ENCODE measurements around the gene CEP43. TPM values are rescaled to one million over a fixed set of nuclear protein-coding genes. Genes with fewer than 3 reads are reported as not detected.
A peak's percentile ranks its signal among the peaks of the same experiment; 100 is the strongest.

Gene CEP43
- 11.8 TPM for total RNA-seq (2013)
- polyA plus RNA-seq (1 to 10 TPM; 3.8 to 7.1 (median 6.4) TPM), polyA minus RNA-seq (3.3 and 6.8 TPM in 2 replicates), total RNA-seq (3.4 to 24.2 (median 12.5) reads per million in 11 experiments)

DNA sequence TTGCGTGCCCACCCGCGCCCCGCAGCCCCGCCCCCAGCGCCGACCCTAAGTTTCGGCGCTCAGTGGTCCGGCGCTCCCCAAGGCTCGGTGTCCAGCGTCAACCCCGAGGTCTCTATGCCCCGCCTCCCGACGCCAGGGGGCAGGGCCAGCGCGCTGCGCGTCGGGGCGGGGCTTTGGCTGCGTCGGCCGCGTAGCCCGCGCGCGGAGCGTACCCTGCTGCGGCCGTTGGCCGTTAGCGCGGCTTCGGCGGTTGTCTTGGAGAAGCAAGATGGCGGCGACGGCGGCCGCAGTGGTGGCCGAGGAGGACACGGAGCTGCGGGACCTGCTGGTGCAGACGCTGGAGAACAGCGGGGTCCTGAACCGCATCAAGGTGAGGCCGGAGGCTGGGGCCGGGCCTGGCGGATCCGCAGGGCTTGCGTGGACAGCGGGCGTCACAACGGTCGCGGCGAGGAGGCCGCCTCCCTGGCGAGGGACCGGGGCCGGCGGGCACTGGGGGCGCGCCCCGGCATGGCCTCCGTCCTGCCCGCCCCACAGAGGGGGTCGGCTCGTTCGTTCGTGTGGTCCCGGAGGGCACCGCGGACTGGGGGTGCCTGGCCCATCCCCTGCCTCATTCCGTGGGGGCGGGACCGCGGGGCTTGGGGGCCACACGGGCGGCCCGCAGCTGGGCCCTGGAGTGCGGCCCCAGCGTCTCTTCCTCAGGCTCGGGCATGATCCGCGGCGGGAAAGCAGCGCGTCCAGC is at the start of gene CEP43:
CEP43 (plus strand) TSS at position 253 of the 739 bp plus-strand sequence; CDS start at position 269, 16 bp downstream.
- Histone ChIP-seq H3K36me3 (replicated peaks in 1 of 2; ENCODE audit: control insufficient read depth in 1 of 2, insufficient read depth in 2 of 2, low read length in 2 of 2) (peaks cover 2 to 19% of the 10 kb centered on the region in 2 donors), H3K4me1 (ENCODE audit: control insufficient read depth in 1 of 2, insufficient read depth in 2 of 2, low read length in 2 of 2) (peaks cover 20 to 21% of the 10 kb centered on the region in 2 donors), H3K79me2 (ENCODE audit: insufficient read depth, low read length) (peaks cover 88% of the 10 kb centered on the region), H3K27me3 (ENCODE audit: control insufficient read depth in 2 of 2, insufficient read depth in 2 of 2, low read length in 2 of 2) (no peaks in the 10 kb centered on the region), H4K20me1 (ENCODE audit: insufficient read depth, low read length) (peaks cover 6% of the 10 kb centered on the region), H2AFZ (ENCODE audit: insufficient read depth, low read depth, low read length, poor library complexity, severe bottlenecking) (peak within 1 kb of the TSS; percentile 95), H3K9ac (ENCODE audit: insufficient read depth, low read length, poor library complexity, severe bottlenecking) (peak within 1 kb of the TSS; percentile 80), H3K9me3 (replicated peaks in 1 of 2; ENCODE audit: control insufficient read depth in 1 of 2, insufficient read depth in 1 of 2, low read length in 2 of 2) (no peaks in the 10 kb centered on the region), H3K4me3 (replicated peaks in 1 of 3; ENCODE audit: low read depth in 2 of 3, low read length in 3 of 3) (peak within 1 kb of the TSS; percentile 76 to 99 (median 98)), H3K27ac (ENCODE audit: low read depth in 1 of 2, low read length in 2 of 2) (peak within 1 kb of the TSS; percentile 67 to 80), H3K4me2 (replicated peaks; ENCODE audit: extremely low read depth, low read length, poor library complexity, severe bottlenecking) (peak within 1 kb of the TSS; percentile 92)
- intact Hi-C loops (cut with micrococcal nuclease), result loop anchor here (2.0 to 10.0 kb wide), 3 partner anchors 43 to 145 kb away; partner anchors contain the start of gene RNASET2 (in 2 of the 2)
- peak within 1 kb of the TSS; percentile 69 to 87 (median 84) for H3K27ac Mint-ChIP-seq
- H3K36me3 Mint-ChIP-seq, result peaks cover 9 to 10% of the 10 kb centered on the region in 2 donors
- WGBS (ENCODE audit: insufficient coverage), result under 1% methylated on average over 93 of the region's 93 CpGs
- no peaks in the 10 kb centered on the region for H3K27me3 Mint-ChIP-seq (ENCODE audit: low read depth in 3 of 3)
- TF ChIP-seq, protein P1, sequence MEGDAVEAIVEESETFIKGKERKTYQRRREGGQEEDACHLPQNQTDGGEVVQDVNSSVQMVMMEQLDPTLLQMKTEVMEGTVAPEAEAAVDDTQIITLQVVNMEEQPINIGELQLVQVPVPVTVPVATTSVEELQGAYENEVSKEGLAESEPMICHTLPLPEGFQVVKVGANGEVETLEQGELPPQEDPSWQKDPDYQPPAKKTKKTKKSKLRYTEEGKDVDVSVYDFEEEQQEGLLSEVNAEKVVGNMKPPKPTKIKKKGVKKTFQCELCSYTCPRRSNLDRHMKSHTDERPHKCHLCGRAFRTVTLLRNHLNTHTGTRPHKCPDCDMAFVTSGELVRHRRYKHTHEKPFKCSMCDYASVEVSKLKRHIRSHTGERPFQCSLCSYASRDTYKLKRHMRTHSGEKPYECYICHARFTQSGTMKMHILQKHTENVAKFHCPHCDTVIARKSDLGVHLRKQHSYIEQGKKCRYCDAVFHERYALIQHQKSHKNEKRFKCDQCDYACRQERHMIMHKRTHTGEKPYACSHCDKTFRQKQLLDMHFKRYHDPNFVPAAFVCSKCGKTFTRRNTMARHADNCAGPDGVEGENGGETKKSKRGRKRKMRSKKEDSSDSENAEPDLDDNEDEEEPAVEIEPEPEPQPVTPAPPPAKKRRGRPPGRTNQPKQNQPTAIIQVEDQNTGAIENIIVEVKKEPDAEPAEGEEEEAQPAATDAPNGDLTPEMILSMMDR (IDR thresholded peaks at IDR 0.05), result no peak
- no peaks in the 10 kb centered on the region for H3K9me3 Mint-ChIP-seq
- peak; percentile 93 to 95 (median 94) for DNase-seq
- peaks cover 28% of the 10 kb centered on the region for H3K4me1 Mint-ChIP-seq
- H3K4me3 Mint-ChIP-seq, result peak within 1 kb of the TSS; percentile 84 to 92

DNA sequence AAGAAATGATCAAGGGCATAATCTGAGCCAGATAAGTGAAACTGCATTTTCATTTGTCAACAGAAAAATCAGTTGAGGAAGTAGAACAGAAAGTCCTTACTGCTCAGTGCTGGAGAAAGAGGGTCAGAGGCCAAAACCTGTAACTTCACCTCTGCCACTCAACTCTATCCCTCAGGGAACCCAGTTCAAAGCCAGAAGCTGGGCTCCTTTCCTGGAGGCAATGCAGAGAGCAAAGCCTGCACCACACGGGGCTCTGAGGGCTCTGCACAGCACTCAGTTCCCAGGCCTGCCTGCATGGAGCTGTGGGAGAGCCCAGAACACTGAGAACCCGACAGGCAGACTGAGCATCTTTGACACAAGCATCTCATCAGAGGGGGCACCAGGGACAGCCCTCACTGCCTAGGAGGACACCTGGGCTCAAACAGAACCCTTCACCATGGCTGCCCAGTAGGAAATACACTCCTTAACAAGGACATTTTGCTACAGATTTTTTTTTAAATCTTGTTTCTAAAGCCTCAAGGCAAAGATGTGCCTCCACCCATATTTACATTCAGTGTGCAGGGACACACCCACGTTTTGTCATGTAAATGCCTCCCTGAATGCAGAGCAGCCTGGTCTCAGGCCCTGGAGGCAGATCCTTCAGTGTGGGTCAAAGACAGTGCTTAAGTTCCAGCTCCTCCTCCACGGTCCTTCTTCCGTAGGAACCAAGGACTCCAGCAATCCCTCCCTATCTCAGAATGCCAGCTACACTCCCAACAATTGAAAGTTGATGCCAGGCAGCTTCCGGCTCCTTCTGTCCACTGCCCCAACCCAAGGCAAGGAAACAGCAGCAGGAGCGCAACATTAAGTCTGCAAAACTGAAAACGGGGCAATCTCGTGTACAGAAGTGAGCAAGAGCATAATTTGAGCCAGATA is 49.4 kb upstream of the CEP43 start:
- peak overlapping the region; percentile 77 to 88 for H3K27ac ChIP-seq (ENCODE audit: low read depth in 1 of 2, low read length in 2 of 2)
- peaks cover 99% of the 10 kb centered on the region for H4K20me1 ChIP-seq (ENCODE audit: insufficient read depth, low read length)
- no peaks in the 10 kb centered on the region for H3K27me3 ChIP-seq (ENCODE audit: control insufficient read depth in 2 of 2, insufficient read depth in 2 of 2, low read length in 2 of 2)
- WGBS (ENCODE audit: insufficient coverage), result 73% methylated on average over 9 of the region's 9 CpGs
- Mint-ChIP-seq H3K4me1 (peaks cover 50% of the 10 kb centered on the region), H3K4me3 (peak overlapping the region; percentile 6 to 83), H3K36me3 (peaks cover 77 to 94% of the 10 kb centered on the region in 2 donors), H3K27me3 (ENCODE audit: low read depth in 3 of 3) (no peaks in the 10 kb centered on the region), H3K27ac (peak overlapping the region; percentile 88 to 95 (median 91)), H3K9me3 (peaks cover 0 to 5% (median 0%) of the 10 kb centered on the region in 7 donors)
- H3K36me3 ChIP-seq (replicated peaks in 1 of 2; ENCODE audit: control insufficient read depth in 1 of 2, insufficient read depth in 2 of 2, low read length in 2 of 2), result peaks cover 59 to 96% of the 10 kb centered on the region in 2 donors
- peaks cover 85% of the 10 kb centered on the region for H3K79me2 ChIP-seq (ENCODE audit: insufficient read depth, low read length)
- no peaks in the 10 kb centered on the region for H3K9me3 ChIP-seq (replicated peaks in 1 of 2; ENCODE audit: control insufficient read depth in 1 of 2, insufficient read depth in 1 of 2, low read length in 2 of 2)
- intact Hi-C loops (cut with micrococcal nuclease), result loop anchor here in 1 of 2 donors (10.0 kb wide), 1 partner anchor 325 kb away; the partner anchor contains the start of gene RPS6KA2
- H3K9ac ChIP-seq (ENCODE audit: insufficient read depth, low read length, poor library complexity, severe bottlenecking), result peak overlapping the region; percentile 51
- TF ChIP-seq, protein P1 (IDR thresholded peaks at IDR 0.05), result no peak
- peaks cover 53 to 57% of the 10 kb centered on the region in 2 donors for H3K4me1 ChIP-seq (ENCODE audit: control insufficient read depth in 1 of 2, insufficient read depth in 2 of 2, low read length in 2 of 2)
- peak overlapping the region; percentile 42 for H3K4me2 ChIP-seq (replicated peaks; ENCODE audit: extremely low read depth, low read length, poor library complexity, severe bottlenecking)
- H3K4me3 ChIP-seq (replicated peaks in 1 of 3; ENCODE audit: low read depth in 2 of 3, low read length in 3 of 3), result peak overlapping the region in 1 of 3 experiments; percentile 51
- no peak for DNase-seq
- H2AFZ ChIP-seq (ENCODE audit: insufficient read depth, low read depth, low read length, poor library complexity, severe bottlenecking), result no peak overlapping the region
